SK-N-SH (cell line): ENCODE results near the gene TTLL7. TPM values are rescaled to one million over a fixed set of nuclear protein-coding genes. Genes with fewer than 3 reads are reported as not detected.
A peak's percentile ranks its signal among the peaks of the same experiment; 100 is the strongest.

ENCODE experiments used
- CTCF ChIA-PET: fragments of 300-600, 350-600 bp; formaldehyde crosslinking; extraction: SDS; loops from one replicate; lab custom pipeline; 2021; lab: Yijun Ruan, JAX
- POLR2A ChIA-PET: fragments of 350-600 bp; sonication (Branson Sonifier 250); formaldehyde crosslinking; extraction: SDS; loops from one replicate; lab custom pipeline; 2020; ENCODE audit warnings: antibody characterized with exemption, inconsistent platforms; lab: Yijun Ruan, JAX
- DNase-seq: peaks from one replicate; pipeline ENCODE4 v3.0.0; 2012
- H2AFZ ChIP-seq: fragments of 200-600 bp; sonication (generic); 2 replicates; pipeline ENCODE4 v1.8.1; 2016; ENCODE audit warnings: antibody characterized with exemption, mild to moderate bottlenecking, low read depth
- H3F3A ChIP-seq: fragments of 200-600 bp; sonication (generic); replicated peaks from 2 replicates; pipeline ENCODE3; 2016; ENCODE audit warnings: antibody characterized with exemption, mild to moderate bottlenecking; ENCODE audit not compliant: insufficient read depth
- H3K27ac ChIP-seq, 2 experiments: fragments of 200-500 bp in 1 of 2; fragments of 200-600 bp in 1 of 2; sonication (Bioruptor generic) in 1 of 2; sonication (generic), shearing (Covaris generic) in 1 of 2; 2 replicates each; pipeline versions ENCODE4 v1.5.1 to v1.6.1; 2014 to 2016; ENCODE audit warnings: low read depth in 2 of 2, inconsistent platforms in 1 of 2, low read length in 1 of 2, mild to moderate bottlenecking in 1 of 2, mixed read lengths in 1 of 2
- H3K27me3 ChIP-seq: fragments of 200-600 bp; sonication (generic), shearing (Covaris generic); 2 replicates; pipeline ENCODE4 v1.6.1; 2016; ENCODE audit warnings: mixed run types; ENCODE audit not compliant: insufficient read depth
- H3K36me3 ChIP-seq, 2 experiments: fragments of 200-500 bp in 1 of 2; fragments of 200-600 bp in 1 of 2; sonication (Bioruptor generic) in 1 of 2; sonication (generic) in 1 of 2; replicated peaks in 1 of 2; 2 replicates each; pipeline versions ENCODE3 to v1.5.1; 2014 to 2016; ENCODE audit warnings: low read length in 1 of 2, mild to moderate bottlenecking in 1 of 2; ENCODE audit not compliant: insufficient read depth in 2 of 2, control insufficient read depth in 1 of 2
- H3K4me1 ChIP-seq, 2 experiments: fragments of 200-500 bp in 1 of 2; fragments of 200-600 bp in 1 of 2; sonication (Bioruptor generic) in 1 of 2; sonication (generic), shearing (Covaris generic) in 1 of 2; 2 replicates each; pipeline versions ENCODE4 v1.5.1 to v1.6.1; 2014 to 2016; ENCODE audit warnings: low read depth in 1 of 2, low read length in 1 of 2, mixed run types in 1 of 2; ENCODE audit not compliant: insufficient read depth in 2 of 2, control insufficient read depth in 1 of 2
- H3K4me2 ChIP-seq: fragments of 200-600 bp; sonication (generic), shearing (Covaris generic); 2 replicates; pipeline ENCODE4 v1.6.1; 2017; ENCODE audit warnings: mixed run types
- H3K4me3 ChIP-seq, 2 experiments: fragments of 200-500 bp in 1 of 2; fragments of 200-600 bp in 1 of 2; sonication (Bioruptor generic) in 1 of 2; sonication (generic), shearing (Covaris generic) in 1 of 2; 2 replicates each; pipeline versions ENCODE4 v1.5.1 to v1.8.1; 2014 to 2016; ENCODE audit warnings: low read depth in 2 of 2, inconsistent platforms in 1 of 2, low read length in 1 of 2, mild to moderate bottlenecking in 1 of 2, mixed read lengths in 1 of 2, moderate library complexity in 1 of 2
- H3K79me2 ChIP-seq: fragments of 200-600 bp; sonication (generic); 2 replicates; pipeline ENCODE4 v1.8.1; 2017; ENCODE audit warnings: mild to moderate bottlenecking; ENCODE audit not compliant: insufficient read depth
- H3K9ac ChIP-seq: fragments of 200-600 bp; sonication (generic); 2 replicates; pipeline ENCODE4 v1.6.1; 2017; ENCODE audit warnings: mixed run types
- H3K9me2 ChIP-seq: fragments of 200-600 bp; sonication (generic); 2 replicates; pipeline ENCODE4 v1.6.1; 2017; ENCODE audit warnings: mixed run types
- H3K9me3 ChIP-seq: fragments of 200-600 bp; sonication (generic); 2 replicates; pipeline ENCODE4 v1.6.1; 2017; ENCODE audit warnings: mixed run types, mild to moderate bottlenecking, moderate library complexity
- H4K20me1 ChIP-seq: fragments of 200-600 bp; sonication (generic); 2 replicates; pipeline ENCODE4 v1.6.1; 2017; ENCODE audit warnings: mild to moderate bottlenecking, mixed run types; ENCODE audit not compliant: insufficient read depth
- CHD2 ChIP-seq: fragments of 150-350 bp; IDR thresholded peaks from 2 replicates; pipeline ENCODE4 v1.6.1; 2018; ENCODE audit warnings: low read length; ENCODE audit not compliant: partially characterized antibody
- EP300 ChIP-seq, 2 experiments: IDR thresholded peaks; 2 replicates each; pipeline versions ENCODE4 v1.4.0 to v1.6.1; 2012; ENCODE audit warnings: borderline replicate concordance in 1 of 2, low read depth in 1 of 2, low read length in 1 of 2
- FOSL2 ChIP-seq: IDR thresholded peaks from 2 replicates; pipeline ENCODE4 v1.4.0; 2012; ENCODE audit warnings: low read depth, mild to moderate bottlenecking, moderate library complexity, borderline replicate concordance
- FOXJ3 ChIP-seq: sonication (generic); formaldehyde crosslinking; IDR thresholded peaks from 2 replicates; pipeline ENCODE4 v1.5.1; 2020; ENCODE audit warnings: mild to moderate bottlenecking, missing genetic modification reagents
- FOXM1 ChIP-seq: IDR thresholded peaks from 2 replicates; pipeline ENCODE4 v1.4.0; 2012; ENCODE audit warnings: low read depth, mild to moderate bottlenecking
- IRF3 ChIP-seq: fragments of 150-350 bp; IDR thresholded peaks from 2 replicates; pipeline ENCODE4 v1.6.1; 2016; ENCODE audit warnings: mild to moderate bottlenecking, low read depth, low read length
- MEF2A ChIP-seq: IDR thresholded peaks from 2 replicates; pipeline ENCODE4 v1.4.0; 2012; ENCODE audit warnings: low read depth, borderline replicate concordance
- NFIC ChIP-seq: IDR thresholded peaks from 2 replicates; pipeline ENCODE4 v1.4.0; 2012; ENCODE audit warnings: borderline replicate concordance
- NRF1 ChIP-seq: IDR thresholded peaks from 2 replicates; pipeline ENCODE4 v1.6.1; 2012; ENCODE audit warnings: low read depth, mild to moderate bottlenecking, low read length
- PBX3 ChIP-seq: IDR thresholded peaks from 2 replicates; pipeline ENCODE4; 2012
- RCOR1 ChIP-seq: fragments of 150-350 bp; IDR thresholded peaks from 2 replicates; pipeline ENCODE4 v1.6.1; 2017; ENCODE audit warnings: antibody characterized with exemption, low read length
- REST ChIP-seq: IDR thresholded peaks from 2 replicates; pipeline ENCODE4 v1.6.1; 2012; ENCODE audit warnings: mild to moderate bottlenecking, low read depth, low read length, moderate library complexity
- RXRA ChIP-seq: IDR thresholded peaks from 2 replicates; pipeline ENCODE4 v1.4.0; 2012; ENCODE audit warnings: low read depth, mild to moderate bottlenecking, borderline replicate concordance
- USF2 ChIP-seq: fragments of 150-350 bp; IDR thresholded peaks from 2 replicates; pipeline ENCODE4 v1.6.1; 2017; ENCODE audit warnings: antibody characterized with exemption, low read length, low read depth, borderline replicate concordance
- YY1 ChIP-seq: IDR thresholded peaks from 2 replicates; pipeline ENCODE4 v1.4.0; 2012; ENCODE audit warnings: low read depth, mild to moderate bottlenecking
- ZBTB33 ChIP-seq: IDR thresholded peaks from 2 replicates; pipeline ENCODE4 v1.4.0; 2012; ENCODE audit warnings: low read depth, borderline replicate concordance
- WGBS: methylation state at CpG from one replicate; pipeline ENCODE4 v1.1.6; 2017; ENCODE audit warnings: low lambda C conversion rate; 5-methylcytosine and 5-hydroxymethylcytosine counted together
- polyA plus RNA-seq, 3 experiments: library from polyadenylated mRNA; depleted of rRNA; stranded (reverse); fragments of >200 nt; gene quantifications; 2 replicates each; pipeline ENCODE4 v1.2.3, GENCODE V29; 2012

Gene TTLL7
- polyA plus RNA-seq, 1 of the 3 experiments (the other 2 are of a cell fraction) = 7.3 TPM

GRCh38 chr1:83900524-83900923 is 98.4 kb downstream of the TTLL7 start:
- TF ChIP-seq NFIC (no peak), RXRA (no peak), RCOR1 (no peak), CHD2 (no peak), FOSL2 (no peak), PBX3 (peak; percentile 12; the same call in 1 of the 2 replicates)
- POLR2A ChIA-PET = no interaction called here

GRCh38 chr1:83897516-83897915 is 101.4 kb downstream of the TTLL7 start:
- no peak overlapping the region for H3K9ac ChIP-seq
- H3K4me2 ChIP-seq = no peak overlapping the region
- no peak for DNase-seq
- no peaks in the 10 kb centered on the region for H3K9me3 ChIP-seq
- 98% methylated on average over 2 of the region's 2 CpGs for WGBS
- CTCF ChIA-PET = interaction anchor here (1.5 kb wide), 1 partner anchor 9 kb away, joined by 5 read pairs; no protein-coding TSS in a partner anchor
- H3K4me1 ChIP-seq = peaks cover 3 to 8% of the 10 kb centered on the region in 2 experiments; a peak in 2 of 4 replicates
- no peak overlapping the region for H2AFZ ChIP-seq
- H4K20me1 ChIP-seq = no peaks in the 10 kb centered on the region
- no peak overlapping the region for H3K27ac ChIP-seq
- no peak overlapping the region for H3K4me3 ChIP-seq
- H3K79me2 ChIP-seq = no peaks in the 10 kb centered on the region
- H3K9me2 ChIP-seq = no peaks in the 10 kb centered on the region
- POLR2A ChIA-PET = no interaction called here
- H3F3A ChIP-seq = no peaks in the 10 kb centered on the region
- no peaks in the 10 kb centered on the region for H3K27me3 ChIP-seq
- H3K36me3 ChIP-seq = peaks cover 0 to 3% of the 10 kb centered on the region in 2 experiments
- TF ChIP-seq IRF3 (no peak), MEF2A (no peak), FOXJ3 (CRISPR knock-in tag) (no peak), ZBTB33 (no peak), RXRA (no peak), NRF1 (no peak), EP300 (IDR thresholded peaks at IDR 0.05; ENCODE audit: borderline replicate concordance in 1 of 2, low read depth in 1 of 2, low read length in 1 of 2) (no peak), FOXM1 (no peak), REST (no peak), FOSL2 (no peak), PBX3 (no peak), YY1 (no peak), USF2 (no peak)

More at GRCh38 chr1:83900524-83900923, 98.4 kb downstream of the TTLL7 start:
- H3K4me3 ChIP-seq = no peak overlapping the region
- no peak overlapping the region for H3K9ac ChIP-seq
- H3K9me3 ChIP-seq = no peaks in the 10 kb centered on the region
- no peak overlapping the region for H3K4me2 ChIP-seq
- peaks cover 3 to 8% of the 10 kb centered on the region in 2 experiments; a peak in 2 of 4 replicates for H3K4me1 ChIP-seq
- no peaks in the 10 kb centered on the region for H3F3A ChIP-seq
- no peak for DNase-seq
- H3K79me2 ChIP-seq = no peaks in the 10 kb centered on the region
- no peaks in the 10 kb centered on the region for H4K20me1 ChIP-seq
- H3K27me3 ChIP-seq = no peaks in the 10 kb centered on the region
- H3K27ac ChIP-seq = no peak overlapping the region
- no peaks in the 10 kb centered on the region for H3K9me2 ChIP-seq
- CTCF ChIA-PET = interaction anchor here (1.0 to 1.5 kb wide), 2 partner anchors 31 to 853 kb away, joined by 3 read pairs; no protein-coding TSS in a partner anchor
- no peak overlapping the region for H2AFZ ChIP-seq
- H3K36me3 ChIP-seq = peaks cover 3 to 4% of the 10 kb centered on the region in 2 experiments
- WGBS = 57% methylated on average over 3 of the region's 3 CpGs
